HepG2 (cell line): ENCODE measurements around the gene ZNF154. TPM values are rescaled to one million over a fixed set of nuclear protein-coding genes. Genes with fewer than 3 reads are reported as not detected.

ENCODE experiments used
- ARNTL ChIP-seq: sonication (generic); formaldehyde crosslinking; IDR thresholded peaks from 2 replicates; pipeline ENCODE4 v1.4.0; 2020; ENCODE audit warnings: mild to moderate bottlenecking, missing genetic modification reagents
- ATAD3A ChIP-seq: sonication (generic); formaldehyde crosslinking; IDR thresholded peaks from 2 replicates; pipeline ENCODE4 v1.4.0; 2020; ENCODE audit warnings: missing genetic modification reagents
- CBFB ChIP-seq: sonication (generic); formaldehyde crosslinking; IDR thresholded peaks from 2 replicates; pipeline ENCODE4 v1.4.0; 2020; ENCODE audit warnings: missing genetic modification reagents
- ELF3 ChIP-seq: IDR thresholded peaks from 2 replicates; pipeline ENCODE4 v1.6.1; 2016; ENCODE audit warnings: missing genetic modification reagents, missing compliant biosample characterization
- GATA4 ChIP-seq: sonication (generic); IDR thresholded peaks from 2 replicates; pipeline ENCODE4 v1.6.1; 2016; ENCODE audit warnings: antibody characterized with exemption, low read depth, borderline replicate concordance
- GZF1 ChIP-seq: sonication (generic); formaldehyde crosslinking; IDR thresholded peaks from 2 replicates; pipeline ENCODE4 v1.5.1; 2020; ENCODE audit warnings: mild to moderate bottlenecking, missing genetic modification reagents
- HOXA5 ChIP-seq: sonication (generic); formaldehyde crosslinking; IDR thresholded peaks from 2 replicates; pipeline ENCODE4 v1.4.0; 2020; ENCODE audit warnings: missing genetic modification reagents
- IKZF1 ChIP-seq: fragments of 450-650 bp; IDR thresholded peaks from 2 replicates; pipeline ENCODE4 v1.7.1; 2016
- IRX3 ChIP-seq: sonication (generic); formaldehyde crosslinking; IDR thresholded peaks from 2 replicates; pipeline ENCODE4 v1.8.1; 2023; ENCODE audit warnings: mild to moderate bottlenecking, low read depth, missing genetic modification reagents, borderline replicate concordance
- MAZ ChIP-seq, 2 experiments: sonication (generic) in 1 of 2; formaldehyde crosslinking in 1 of 2; IDR thresholded peaks; 2 replicates each; pipeline versions ENCODE4 v1.5.0 to v1.6.1; 2012 to 2020; ENCODE audit warnings: low read depth in 2 of 2, mild to moderate bottlenecking in 2 of 2, borderline replicate concordance in 1 of 2, improper control_type of control experiment in 1 of 2, low read length in 1 of 2, missing genetic modification reagents in 1 of 2, moderate library complexity in 1 of 2
- MTF1 ChIP-seq: sonication (generic); formaldehyde crosslinking; IDR thresholded peaks from 2 replicates; pipeline ENCODE4 v1.5.0; 2020; ENCODE audit warnings: missing genetic modification reagents
- NFKB2 ChIP-seq: sonication (generic); formaldehyde crosslinking; IDR thresholded peaks from 2 replicates; pipeline ENCODE4 v1.4.0; 2020; ENCODE audit warnings: missing genetic modification reagents, borderline replicate concordance
- PAX8 ChIP-seq: sonication (generic); formaldehyde crosslinking; IDR thresholded peaks from 2 replicates; pipeline ENCODE4 v1.8.0; 2022; ENCODE audit warnings: mild to moderate bottlenecking, missing genetic modification reagents, borderline replicate concordance
- PLRG1 ChIP-seq: fragments of 450-650 bp; conservative IDR thresholded peaks from 2 replicates; pipeline ENCODE4 v1.6.1; 2016
- PLSCR1 ChIP-seq: sonication (generic); formaldehyde crosslinking; IDR thresholded peaks from 2 replicates; pipeline ENCODE4 v1.5.0; 2020; ENCODE audit warnings: missing genetic modification reagents, mild to moderate bottlenecking, borderline replicate concordance
- PTBP1 ChIP-seq: fragments of 200-400 bp; formaldehyde crosslinking; IDR thresholded peaks from 2 replicates; pipeline ENCODE4 v1.6.1; 2018; ENCODE audit warnings: low read length, low read depth; ENCODE audit not compliant: poor library complexity, severe bottlenecking
- SALL2 ChIP-seq: sonication (generic); formaldehyde crosslinking; IDR thresholded peaks from 2 replicates; pipeline ENCODE4 v1.8.1; 2023; ENCODE audit warnings: mild to moderate bottlenecking, missing genetic modification reagents, inconsistent platforms
- SP2 ChIP-seq: sonication (generic); formaldehyde crosslinking; IDR thresholded peaks from 2 replicates; pipeline ENCODE4 v1.5.1; 2020; ENCODE audit warnings: mild to moderate bottlenecking, missing genetic modification reagents
- ZBTB25 ChIP-seq: IDR thresholded peaks from 2 replicates; pipeline ENCODE4 v1.6.1; 2018; ENCODE audit warnings: missing genetic modification reagents
- ZFAT ChIP-seq: sonication (generic); formaldehyde crosslinking; conservative IDR thresholded peaks from 2 replicates; pipeline ENCODE4 v1.8.1; 2023; ENCODE audit warnings: missing genetic modification reagents, inconsistent platforms
- ZKSCAN1 ChIP-seq: fragments of 150-350 bp; IDR thresholded peaks from 2 replicates; pipeline ENCODE4 v1.6.1; 2014; ENCODE audit warnings: low read length
- ZNF17 ChIP-seq: sonication (generic); formaldehyde crosslinking; IDR thresholded peaks from 2 replicates; pipeline ENCODE4 v1.5.0; 2020; ENCODE audit warnings: mild to moderate bottlenecking, missing genetic modification reagents
- ZNF232 ChIP-seq: sonication (generic); formaldehyde crosslinking; IDR thresholded peaks from 2 replicates; pipeline ENCODE4 v1.4.0; 2020; ENCODE audit warnings: missing genetic modification reagents, borderline replicate concordance
- ZNF335 ChIP-seq: sonication (generic); formaldehyde crosslinking; IDR thresholded peaks from 2 replicates; pipeline ENCODE4 v1.4.0; 2020; ENCODE audit warnings: missing genetic modification reagents
- ZNF430 ChIP-seq: sonication (generic); formaldehyde crosslinking; IDR thresholded peaks from 2 replicates; pipeline ENCODE4 v1.9.0; 2021; ENCODE audit warnings: mild to moderate bottlenecking, missing genetic modification reagents
- ZNF530 ChIP-seq: sonication (generic); formaldehyde crosslinking; IDR thresholded peaks from 2 replicates; pipeline ENCODE4 v1.5.0; 2020; ENCODE audit warnings: low read depth, mild to moderate bottlenecking, missing genetic modification reagents
- ZNF556 ChIP-seq: sonication (generic); formaldehyde crosslinking; IDR thresholded peaks from 2 replicates; pipeline ENCODE4 v1.4.0; 2020; ENCODE audit warnings: mild to moderate bottlenecking, missing genetic modification reagents, borderline replicate concordance
- ZNF619 ChIP-seq: sonication (generic); formaldehyde crosslinking; IDR thresholded peaks from 2 replicates; pipeline ENCODE4 v1.4.0; 2020; ENCODE audit warnings: mild to moderate bottlenecking, missing genetic modification reagents
- ZNF790 ChIP-seq: sonication (generic); formaldehyde crosslinking; IDR thresholded peaks from 2 replicates; pipeline ENCODE4 v1.8.0; 2022; ENCODE audit warnings: missing genetic modification reagents, mild to moderate bottlenecking, borderline replicate concordance
- polyA plus RNA-seq, 8 experiments: library from polyadenylated mRNA; depleted of rRNA in 3 of 8; stranded (reverse) in 7 of 8; unstranded in 1 of 8; fragments of >200 nt; fragmentation: Illumina TruSeq in 4 of 8; extraction: Trizol in 4 of 8; gene quantifications; 2 replicates each; pipeline versions ENCODE4 v1.2.1 to v1.2.3, GENCODE V29; 2011 to 2016; ENCODE audit warnings: low read depth in 4 of 8, missing spikeins in 1 of 8, mixed read lengths in 1 of 8; ENCODE audit not compliant: insufficient read depth in 1 of 8
- total RNA-seq, 5 experiments: library from RNA; depleted of rRNA; stranded (reverse); fragments of >200 nt; fragmentation: Illumina TruSeq; extraction: Trizol; gene quantifications; 2 replicates each; pipeline ENCODE4 v1.2.3, GENCODE V29; 2016; ENCODE audit warnings: low read depth in 1 of 5

The ZNF154 gene
- total and polyA plus RNA-seq, 2 of the 13 experiments (the other 11 are each of a cell fraction or from before 2014, with no cell fraction given), result not detected

GRCh38 chr19:57664269-57665127 is 44.5 kb downstream of the ZNF154 start (continued):
- no peak for TF ChIP-seq PAX8 (CRISPR knock-in tag)
- no peak for TF ChIP-seq GZF1
- no peak; the same call in 1 of the 2 replicates for TF ChIP-seq ZNF619 (CRISPR knock-in tag)
- TF ChIP-seq PLSCR1, result no peak
- TF ChIP-seq ZBTB25 (CRISPR knock-in tag), result 0 out of 2 replicates have a peak, but pooled peaks have one; percentile 22
- TF ChIP-seq MAZ (IDR thresholded peaks at IDR 0.05; ENCODE audit: borderline replicate concordance, low read depth, low read length), result no peak
- TF ChIP-seq MAZ (CRISPR knock-in tag; IDR thresholded peaks at IDR 0.05; ENCODE audit: low read depth), result peak; percentile 76
- no peak for TF ChIP-seq ZKSCAN1
- TF ChIP-seq SALL2 (CRISPR knock-in tag), result 0 out of 2 replicates have a peak, but pooled peaks have one; percentile 47
- 0 out of 2 replicates have a peak, but pooled peaks have one; percentile 32 for TF ChIP-seq GATA4
- 0 out of 2 replicates have a peak, but pooled peaks have one; percentile 79 for TF ChIP-seq ZNF530 (CRISPR knock-in tag)
- TF ChIP-seq CBFB (CRISPR knock-in tag), result no peak; the same call in 1 of the 2 replicates
- TF ChIP-seq ZNF232 (CRISPR knock-in tag), result no peak
- no peak for TF ChIP-seq ATAD3A (CRISPR knock-in tag)
- no peak for TF ChIP-seq ELF3 (CRISPR knock-in tag)
- TF ChIP-seq ARNTL (CRISPR knock-in tag), result no peak
- TF ChIP-seq ZNF556 (CRISPR knock-in tag), result no peak
- TF ChIP-seq SP2 (CRISPR knock-in tag), result no peak
- no peak for TF ChIP-seq MTF1
- no peak for TF ChIP-seq HOXA5
- no peak; the same call in 1 of the 2 replicates for TF ChIP-seq ZNF790
- peak; percentile 67; the same call in 1 of the 2 replicates for TF ChIP-seq NFKB2 (CRISPR knock-in tag)
- 0 out of 2 replicates have a peak, but pooled peaks have one; percentile 62 for TF ChIP-seq IRX3
- no peak for TF ChIP-seq PTBP1
- no peak for TF ChIP-seq ZNF17
- TF ChIP-seq IKZF1, result no peak
- TF ChIP-seq ZNF430, result no peak
- no peak for TF ChIP-seq ZFAT (CRISPR knock-in tag)
- TF ChIP-seq PLRG1, result no peak
- no peak for TF ChIP-seq ZNF335 (CRISPR knock-in tag)
